Measurements from ENCODE around the gene VAC14. TPM values are rescaled to one million over a fixed set of nuclear protein-coding genes. Genes with fewer than 3 reads are reported as not detected.
"Not testable (repeated sequence)": the region's sequence is repeated elsewhere in the genome, so short reads cannot be mapped to it uniquely, and the experiment has no call there.

VAC14 gene
- 10 to 100 TPM in 11 of 12 donors, not detected in 1; 19.7 to 32.3 (median 24.9) TPM for polyA plus RNA-seq (ENCODE audit: insufficient read length in 12 of 12)
- long read RNA-seq, donor 1, transcript VAC14-212 (1 exons, 3,609 nt): major isoform, 6 of 8 reads
- long read RNA-seq, donor 1, partial matches to known transcripts: 0 of 8 reads
- long read RNA-seq, donor 1, other reads (novel, unspliced or antisense): 0 of 8 reads
- long read RNA-seq, donor 2, partial matches to known transcripts: 0 of 5 reads
- long read RNA-seq, donor 2, other reads (novel, unspliced or antisense): 0 of 5 reads
- long read RNA-seq, donor 3, partial matches to known transcripts: 0 of 8 reads
- long read RNA-seq, donor 3, other reads (novel, unspliced or antisense): 0 of 8 reads
- long read RNA-seq, donor 4, partial matches to known transcripts: 0 of 1 reads
- long read RNA-seq, donor 4, other reads (novel, unspliced or antisense): 0 of 1 reads
- long read RNA-seq, donor 5, partial matches to known transcripts: 0 of 6 reads
- long read RNA-seq, donor 5, other reads (novel, unspliced or antisense): 0 of 6 reads
- long read RNA-seq, donor 6, transcript VAC14-212 (1 exons, 3,609 nt): major isoform, 5 of 6 reads
- long read RNA-seq, donor 6, partial matches to known transcripts: 0 of 6 reads
- long read RNA-seq, donor 6, other reads (novel, unspliced or antisense): 0 of 6 reads
- long read RNA-seq, donor 7, partial matches to known transcripts: 0 of 1 reads
- long read RNA-seq, donor 7, other reads (novel, unspliced or antisense): 0 of 1 reads
- long read RNA-seq, donor 8, partial matches to known transcripts: 0 of 6 reads
- long read RNA-seq, donor 8, other reads (novel, unspliced or antisense): 0 of 6 reads
- long read RNA-seq, donor 9, partial matches to known transcripts: 0 of 7 reads
- long read RNA-seq, donor 9, other reads (novel, unspliced or antisense): 0 of 7 reads
- long read RNA-seq, donor 10, transcript VAC14-212 (1 exons, 3,609 nt): major isoform, 5 of 8 reads
- long read RNA-seq, donor 10, partial matches to known transcripts: 0 of 8 reads
- long read RNA-seq, donor 10, other reads (novel, unspliced or antisense): 0 of 8 reads
- long read RNA-seq, donor 11, transcript VAC14-212 (1 exons, 3,609 nt): major isoform, 7 of 9 reads
- long read RNA-seq, donor 11, partial matches to known transcripts: 0 of 9 reads
- long read RNA-seq, donor 11, other reads (novel, unspliced or antisense): 0 of 9 reads

DNA sequence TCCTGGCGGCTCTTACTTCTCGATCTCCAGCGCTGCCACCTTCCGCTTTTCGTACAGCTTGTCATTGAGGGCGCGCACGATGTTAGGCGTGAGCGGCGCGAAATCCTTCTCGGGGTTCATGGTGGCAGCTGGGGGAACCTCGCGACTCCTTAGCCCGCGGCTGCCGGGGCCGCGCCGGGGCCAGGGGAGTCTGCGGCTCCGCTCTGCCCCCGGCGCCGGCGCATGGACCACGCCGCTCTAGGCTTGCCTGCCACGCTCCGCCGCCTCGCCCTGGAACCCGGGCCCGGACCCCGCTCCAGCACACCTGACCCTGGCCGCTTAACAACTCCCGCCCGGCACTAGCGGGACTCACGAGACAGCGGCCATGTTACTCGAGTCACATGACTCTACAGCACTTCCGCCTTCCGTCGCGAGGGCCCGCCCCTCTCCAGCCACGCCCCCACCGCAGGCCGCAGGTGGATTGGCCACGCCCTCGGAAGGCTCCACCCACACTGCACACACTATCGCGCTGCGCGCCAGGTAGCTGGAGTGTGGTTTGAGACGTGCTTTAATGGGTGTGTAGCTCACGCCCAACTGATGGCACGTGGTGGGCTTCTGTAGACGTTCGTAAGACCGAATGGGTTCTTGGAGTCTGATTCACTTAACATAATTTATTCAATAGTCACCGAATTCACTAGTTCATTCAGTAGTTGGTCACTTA lies at the start of gene VAC14:
Gene VAC14 (minus strand): TSS at position 378 of the 700 bp plus-strand sequence. CDS start 258 bp downstream, at position 120.
- peak; percentile 76 for DNase-seq

GRCh38 chr16:70823498-70824118 lies 22.6 kb upstream of the VAC14 start:
- DNase-seq: not testable (repeated sequence)

- not testable (repeated sequence) for DNase-seq
These were observed 21.8 kb upstream of the VAC14 start for GRCh38 chr16:70822734-70823133.

DNA sequence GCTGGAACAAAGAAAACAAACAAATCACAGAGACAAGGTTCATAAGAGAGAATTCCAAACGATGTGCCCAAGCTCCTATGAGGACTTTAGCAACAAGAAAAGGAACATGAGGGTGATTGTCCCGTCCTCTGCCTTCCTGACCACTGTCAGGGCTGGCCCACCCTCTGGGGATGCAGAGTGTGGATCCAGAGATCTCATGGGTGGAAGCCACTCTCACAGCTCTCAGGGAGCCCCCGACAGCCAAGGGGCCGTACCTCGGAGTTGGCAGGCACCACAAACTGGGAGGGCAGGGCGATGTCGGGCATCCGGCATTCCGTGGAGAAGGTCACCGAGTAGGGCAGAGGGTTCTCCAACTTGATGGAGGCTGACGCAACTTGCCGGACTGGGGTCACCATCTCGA lies 17.1 kb upstream of the VAC14 start:
- DNase-seq: not testable (repeated sequence)

GRCh38 chr16:70809392-70810060 lies 8.6 kb upstream of the VAC14 start:
- DNase-seq: no peak

- DNase-seq: no peak
These were observed 7.4 kb upstream of the VAC14 start for GRCh38 chr16:70808371-70808770.

- no peak for DNase-seq
These were observed 4.8 kb upstream of the VAC14 start for GRCh38 chr16:70805787-70806186.

- no peak for DNase-seq
These were observed 4.4 kb upstream of the VAC14 start for GRCh38 chr16:70805380-70805779.

DNA sequence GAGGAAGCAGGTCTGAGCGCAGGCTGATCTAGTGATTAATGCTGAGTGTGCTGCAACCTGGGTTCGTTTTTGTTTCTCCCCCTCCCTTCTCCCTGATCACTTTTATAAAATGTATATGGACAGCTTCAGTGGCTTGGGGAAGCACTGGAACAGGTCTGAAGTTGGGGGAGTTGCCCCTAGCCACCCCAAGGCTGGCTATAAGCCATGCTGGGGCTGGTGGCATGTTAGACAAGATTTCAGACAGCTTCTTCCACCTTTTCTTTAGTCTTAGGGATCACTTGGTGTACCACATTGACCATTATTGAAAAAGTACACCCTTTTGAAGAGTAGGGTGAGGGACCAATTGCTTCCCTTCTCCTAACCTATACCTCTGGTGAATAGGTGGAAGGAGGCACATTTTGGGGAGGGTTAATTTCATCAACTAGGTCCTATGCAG lies 3.8 kb upstream of the VAC14 start:
- DNase-seq: no peak

DNA sequence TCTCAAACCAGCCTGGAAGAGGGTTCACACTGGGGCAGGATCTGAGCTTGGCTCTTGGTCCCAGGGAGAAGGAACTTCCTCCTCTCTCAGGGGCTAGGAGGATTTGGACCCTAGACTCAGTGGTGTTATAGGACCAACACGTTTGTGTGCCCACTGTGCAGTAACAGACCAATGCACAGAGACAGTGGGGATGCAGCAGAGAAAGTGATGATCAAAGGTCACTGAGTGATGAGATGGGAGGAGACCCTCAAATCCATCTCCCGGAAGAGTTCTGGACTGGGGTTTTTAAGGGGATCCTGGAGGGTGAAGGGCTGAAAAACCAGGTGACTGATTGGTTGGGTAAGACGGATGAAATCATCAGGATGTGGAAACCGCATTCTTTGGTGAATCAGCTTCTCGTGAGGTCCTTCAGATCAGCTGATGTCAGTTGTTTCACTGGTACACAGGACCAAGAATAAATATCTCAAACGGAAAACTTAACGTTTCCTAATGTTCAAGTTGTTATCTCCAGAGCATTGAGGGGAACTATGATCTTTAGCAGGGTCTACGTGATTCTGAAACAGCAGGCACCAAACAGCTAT lies 3.3 kb upstream of the VAC14 start:
- DNase-seq: no peak

DNA sequence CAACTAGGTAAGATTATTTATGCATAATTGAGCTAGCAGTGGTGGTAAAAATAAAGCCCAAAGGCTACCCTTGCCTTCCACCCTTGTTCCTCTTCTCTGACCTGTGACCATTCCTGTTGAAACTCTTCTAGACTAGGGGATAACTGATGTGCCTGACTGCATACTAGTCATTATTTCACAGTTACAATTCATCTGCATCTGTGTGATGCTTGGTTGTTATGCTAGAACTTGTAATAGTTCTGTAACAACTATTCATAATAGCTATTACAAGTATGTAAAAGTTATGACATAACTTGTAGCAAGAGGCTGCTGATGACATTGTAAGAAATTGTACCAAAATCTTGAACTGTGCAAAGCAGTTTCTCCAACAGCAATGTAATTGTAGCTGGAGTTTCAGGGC lies 2.4 kb upstream of the VAC14 start:
- DNase-seq: no peak

DNA sequence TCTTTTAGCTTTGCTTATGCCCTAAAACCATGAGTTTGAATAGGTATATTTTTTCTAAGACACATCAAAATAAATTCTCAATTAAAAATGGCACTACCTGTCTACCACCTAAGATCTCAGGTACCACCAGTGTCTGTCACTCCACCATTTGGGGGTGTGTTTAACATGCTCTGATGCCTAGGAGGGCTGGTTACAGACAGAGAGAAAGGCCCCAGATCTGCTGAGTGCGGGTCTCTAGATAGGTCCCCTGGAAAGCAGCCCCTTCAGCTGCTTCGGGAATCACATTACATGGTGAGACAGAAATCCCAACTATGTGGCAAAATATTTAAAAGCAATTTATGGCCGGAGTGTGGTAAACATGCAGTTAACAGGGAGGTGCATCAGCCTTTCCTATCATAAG lies 653 bp upstream of the VAC14 start:
- no peak for DNase-seq

GRCh38 chr16:70800311-70800710 lies 647 bp downstream of the VAC14 start:
- DNase-seq: no peak

- DNase-seq: no peak
These were observed 4.7 kb downstream of the VAC14 start for GRCh38 chr16:70796301-70796700.

- DNase-seq: no peak
These were observed 5.6 kb downstream of the VAC14 start for GRCh38 chr16:70795296-70795912.

DNA sequence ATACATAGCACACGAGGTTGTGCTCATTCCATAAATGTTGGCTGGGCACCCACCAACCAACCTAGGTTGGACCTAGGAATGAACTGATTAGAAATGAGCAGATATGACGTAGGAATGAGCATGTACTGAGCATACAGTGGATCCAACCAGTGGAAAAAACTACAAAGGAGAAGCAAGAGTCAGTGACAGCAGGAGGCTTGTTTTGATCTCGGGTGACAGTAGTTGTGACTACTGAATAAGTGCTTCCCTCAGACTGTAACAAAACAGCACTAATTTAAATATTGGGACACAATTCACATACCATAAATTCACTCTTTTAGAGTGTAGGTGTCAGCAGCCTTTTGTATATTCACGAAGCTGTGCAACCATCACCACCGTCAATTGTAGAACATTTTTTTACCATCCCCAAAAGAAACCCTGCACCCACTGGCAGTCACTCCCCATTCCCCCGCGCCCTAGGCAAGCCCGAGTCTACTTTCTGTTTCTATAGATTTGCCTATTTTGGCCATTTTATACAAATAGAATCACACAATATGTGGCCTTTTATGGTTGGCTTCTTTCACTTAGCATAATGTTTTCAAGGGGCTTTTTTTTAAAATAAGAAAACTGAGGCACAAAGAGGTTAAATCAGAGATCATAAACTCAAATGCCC lies 7.0 kb downstream of the VAC14 start:
- no peak for DNase-seq

DNA sequence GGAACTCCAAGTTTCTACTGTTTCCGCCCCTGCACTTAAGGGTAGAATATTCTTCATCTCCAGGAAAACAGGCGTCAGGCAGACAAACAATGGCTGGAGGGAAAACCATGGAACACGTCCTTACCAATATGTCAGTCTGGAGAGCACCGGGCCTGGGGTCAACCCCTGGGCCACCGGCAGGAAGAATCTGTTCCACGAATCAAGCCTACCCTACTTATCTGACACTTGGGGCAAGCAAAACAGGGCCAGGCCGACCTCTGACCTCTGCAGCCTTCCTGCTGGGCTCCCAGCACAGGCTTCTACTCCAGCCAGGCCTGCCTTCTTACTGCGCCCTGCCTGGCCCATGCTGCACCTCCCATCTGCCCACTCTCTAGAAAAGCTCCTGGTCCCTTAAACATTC lies 10.1 kb downstream of the VAC14 start:
- DNase-seq: no peak

DNA sequence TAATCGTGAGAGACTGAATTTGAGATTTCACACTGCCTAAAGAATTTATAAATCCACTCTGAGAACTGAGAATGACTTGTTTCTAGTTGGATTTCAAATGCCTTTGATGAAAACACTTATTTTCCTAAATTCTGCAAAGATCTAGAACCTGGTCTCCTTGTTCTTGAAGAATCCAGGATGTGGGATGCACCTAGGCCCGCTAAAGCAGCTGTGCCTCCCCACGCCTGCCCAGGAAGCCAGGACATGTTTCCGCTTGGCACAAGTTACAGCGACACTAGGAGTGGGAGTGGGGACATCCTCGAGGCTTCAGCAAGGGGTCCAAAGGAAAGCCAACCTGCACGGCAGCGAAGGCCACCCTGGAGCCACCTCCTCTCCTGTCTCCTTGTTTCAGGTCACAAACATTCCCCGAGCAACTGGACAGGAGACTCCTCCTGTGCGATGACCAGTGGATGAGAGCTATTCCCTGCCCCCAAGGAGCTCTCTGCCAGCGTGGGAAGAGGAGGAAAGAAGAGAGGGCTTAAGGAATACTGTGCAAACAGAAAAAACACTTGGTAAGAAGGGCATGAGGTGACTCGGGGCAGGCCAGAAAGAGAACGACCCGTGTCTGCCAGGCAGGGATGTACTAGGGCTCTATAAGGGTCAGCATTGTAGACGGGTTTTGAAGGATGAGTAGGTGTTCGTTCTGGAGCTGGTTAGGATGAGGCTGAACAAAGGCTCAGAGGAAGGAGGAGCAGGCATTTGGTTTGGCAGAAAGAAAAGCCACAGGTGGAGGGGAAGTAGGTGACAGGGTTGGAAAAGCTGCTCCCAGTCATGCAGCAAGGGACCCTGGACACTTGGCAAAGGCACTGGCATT lies 11.1 kb downstream of the VAC14 start:
- DNase-seq: no peak
